A673 (cell line): ENCODE data around the gene MTMR12.

Experiments used
- EZH2 ChIP-seq: fragments of 200-600 bp; sonication (generic); IDR thresholded peaks from 2 replicates; pipeline ENCODE4 v1.6.1; 2017; ENCODE audit warnings: borderline replicate concordance, low read depth, mild to moderate bottlenecking, mixed read lengths, antibody characterized with exemption, low read length; ENCODE audit not compliant: poor library complexity, severe bottlenecking
- TF ChIP-seq, protein P1 (sequence below): fragments of 300-800, 200-600 bp; sonication (generic); conservative IDR thresholded peaks from 2 replicates; pipeline ENCODE4 v1.5.1; 2017; ENCODE audit warnings: low read depth, mild to moderate bottlenecking, antibody characterized with exemption, low read length, moderate library complexity, mixed read lengths

DNA sequence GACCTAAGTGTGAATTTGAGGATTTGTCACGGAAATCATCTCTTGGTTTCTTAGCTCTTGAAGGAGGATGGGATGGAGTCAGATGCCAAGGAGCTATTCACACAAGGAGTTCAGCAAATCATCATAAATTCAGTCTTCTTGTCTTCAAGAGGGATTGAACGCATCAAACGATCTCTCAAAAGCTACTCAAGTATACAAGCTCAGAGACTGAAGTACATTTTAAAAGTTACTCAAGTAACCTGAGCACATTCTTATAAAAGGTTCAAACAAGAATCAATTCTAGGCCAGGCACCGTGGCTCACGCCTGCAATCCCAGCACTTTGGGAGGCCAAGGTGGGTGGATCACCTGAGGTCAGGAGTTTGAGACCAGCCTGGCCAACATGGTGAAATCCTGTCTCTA is 117.5 kb downstream of the MTMR12 start:
- TF ChIP-seq, protein P1, sequence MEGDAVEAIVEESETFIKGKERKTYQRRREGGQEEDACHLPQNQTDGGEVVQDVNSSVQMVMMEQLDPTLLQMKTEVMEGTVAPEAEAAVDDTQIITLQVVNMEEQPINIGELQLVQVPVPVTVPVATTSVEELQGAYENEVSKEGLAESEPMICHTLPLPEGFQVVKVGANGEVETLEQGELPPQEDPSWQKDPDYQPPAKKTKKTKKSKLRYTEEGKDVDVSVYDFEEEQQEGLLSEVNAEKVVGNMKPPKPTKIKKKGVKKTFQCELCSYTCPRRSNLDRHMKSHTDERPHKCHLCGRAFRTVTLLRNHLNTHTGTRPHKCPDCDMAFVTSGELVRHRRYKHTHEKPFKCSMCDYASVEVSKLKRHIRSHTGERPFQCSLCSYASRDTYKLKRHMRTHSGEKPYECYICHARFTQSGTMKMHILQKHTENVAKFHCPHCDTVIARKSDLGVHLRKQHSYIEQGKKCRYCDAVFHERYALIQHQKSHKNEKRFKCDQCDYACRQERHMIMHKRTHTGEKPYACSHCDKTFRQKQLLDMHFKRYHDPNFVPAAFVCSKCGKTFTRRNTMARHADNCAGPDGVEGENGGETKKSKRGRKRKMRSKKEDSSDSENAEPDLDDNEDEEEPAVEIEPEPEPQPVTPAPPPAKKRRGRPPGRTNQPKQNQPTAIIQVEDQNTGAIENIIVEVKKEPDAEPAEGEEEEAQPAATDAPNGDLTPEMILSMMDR, result no peak
- TF ChIP-seq EZH2, result no peak
